HEK293 (cell line): Measurements from ENCODE around the gene RAB9A.

Source experiments
- HOXC10 ChIP-seq: sonication (generic); formaldehyde crosslinking; IDR thresholded peaks from 2 replicates; pipeline ENCODE4 v1.8.1; 2023; ENCODE audit warnings: mild to moderate bottlenecking, missing genetic modification reagents
- HOXD13 ChIP-seq: sonication (generic); formaldehyde crosslinking; IDR thresholded peaks from 2 replicates; pipeline ENCODE4 v1.8.0; 2022; ENCODE audit warnings: missing genetic modification reagents, borderline replicate concordance
- OSR2 ChIP-seq: fragments of 450-650 bp; formaldehyde crosslinking; IDR thresholded peaks from 2 replicates; pipeline ENCODE4 v1.5.1; 2016; ENCODE audit warnings: missing biosample characterization, missing genetic modification characterization
- REPIN1 ChIP-seq: fragments of 450-650 bp; formaldehyde crosslinking; IDR thresholded peaks from 2 replicates; pipeline ENCODE4 v1.5.1; 2017; ENCODE audit warnings: missing biosample characterization, missing genetic modification characterization, low read depth
- ZFHX2 ChIP-seq: fragments of 450-650 bp; formaldehyde crosslinking; conservative IDR thresholded peaks from 2 replicates; pipeline ENCODE4 v1.5.1; 2016; ENCODE audit warnings: missing biosample characterization, missing genetic modification characterization
- ZFP3 ChIP-seq: fragments of 450-650 bp; formaldehyde crosslinking; IDR thresholded peaks from 2 replicates; pipeline ENCODE4 v1.5.1; 2016; ENCODE audit warnings: low read depth, missing biosample characterization, missing genetic modification characterization
- ZNF114 ChIP-seq: fragments of 450-650 bp; formaldehyde crosslinking; IDR thresholded peaks from 2 replicates; pipeline ENCODE4 v1.5.0; 2017; ENCODE audit warnings: missing biosample characterization, missing genetic modification characterization
- ZNF140 ChIP-seq: fragments of 450-650 bp; formaldehyde crosslinking; IDR thresholded peaks from 2 replicates; pipeline ENCODE4 v1.5.1; 2016; ENCODE audit warnings: missing biosample characterization, missing genetic modification characterization
- ZNF174 ChIP-seq: fragments of 450-650 bp; formaldehyde crosslinking; IDR thresholded peaks from 2 replicates; pipeline ENCODE4 v1.5.0; 2017; ENCODE audit warnings: missing biosample characterization, mild to moderate bottlenecking, missing genetic modification characterization
- ZNF2 ChIP-seq: fragments of 450-650 bp; formaldehyde crosslinking; IDR thresholded peaks from 2 replicates; pipeline ENCODE4 v1.5.1; 2016; ENCODE audit warnings: missing biosample characterization, missing genetic modification characterization
- ZNF211 ChIP-seq: fragments of 450-650 bp; formaldehyde crosslinking; IDR thresholded peaks from 2 replicates; pipeline ENCODE4 v1.5.1; 2016; ENCODE audit warnings: low read depth, missing biosample characterization, missing genetic modification characterization
- ZNF214 ChIP-seq: fragments of 450-650 bp; formaldehyde crosslinking; IDR thresholded peaks from 2 replicates; pipeline ENCODE4 v1.5.1; 2017; ENCODE audit warnings: missing biosample characterization, mild to moderate bottlenecking, missing genetic modification characterization, borderline replicate concordance
- ZNF221 ChIP-seq: fragments of 450-650 bp; formaldehyde crosslinking; IDR thresholded peaks from 2 replicates; pipeline ENCODE4 v1.5.1; 2017; ENCODE audit warnings: missing biosample characterization, missing genetic modification characterization, borderline replicate concordance
- ZNF223 ChIP-seq: fragments of 450-650 bp; formaldehyde crosslinking; IDR thresholded peaks from 2 replicates; pipeline ENCODE4 v1.5.1; 2016; ENCODE audit warnings: missing biosample characterization, missing genetic modification characterization
- ZNF24 ChIP-seq: fragments of 450-650 bp; formaldehyde crosslinking; IDR thresholded peaks from 2 replicates; pipeline ENCODE4 v1.5.1; 2016; ENCODE audit warnings: missing biosample characterization, missing genetic modification characterization
- ZNF248 ChIP-seq: fragments of 450-650 bp; formaldehyde crosslinking; IDR thresholded peaks from 2 replicates; pipeline ENCODE4 v1.5.1; 2017; ENCODE audit warnings: missing biosample characterization, missing genetic modification characterization
- ZNF354C ChIP-seq: fragments of 450-650 bp; formaldehyde crosslinking; IDR thresholded peaks from 2 replicates; pipeline ENCODE4 v1.5.1; 2016; ENCODE audit warnings: missing biosample characterization, missing genetic modification characterization, low read depth, borderline replicate concordance
- ZNF366 ChIP-seq: fragments of 450-650 bp; formaldehyde crosslinking; conservative IDR thresholded peaks from 2 replicates; pipeline ENCODE4 v1.5.1; 2016; ENCODE audit warnings: missing biosample characterization, missing genetic modification characterization
- ZNF416 ChIP-seq: fragments of 450-650 bp; formaldehyde crosslinking; IDR thresholded peaks from 2 replicates; pipeline ENCODE4 v1.5.1; 2016; ENCODE audit warnings: missing biosample characterization, missing genetic modification characterization
- ZNF48 ChIP-seq: fragments of 450-650 bp; formaldehyde crosslinking; IDR thresholded peaks from 2 replicates; pipeline ENCODE4 v1.5.1; 2016; ENCODE audit warnings: missing biosample characterization, missing genetic modification characterization
- ZNF571 ChIP-seq: fragments of 450-650 bp; formaldehyde crosslinking; IDR thresholded peaks from 2 replicates; pipeline ENCODE4 v1.5.0; 2017; ENCODE audit warnings: missing biosample characterization, missing genetic modification characterization
- ZNF624 ChIP-seq: fragments of 450-650 bp; formaldehyde crosslinking; IDR thresholded peaks from 2 replicates; pipeline ENCODE4 v1.5.1; 2017; ENCODE audit warnings: missing biosample characterization, missing genetic modification characterization
- ZNF664 ChIP-seq: fragments of 450-650 bp; formaldehyde crosslinking; IDR thresholded peaks from 2 replicates; pipeline ENCODE4 v1.5.1; 2016; ENCODE audit warnings: missing biosample characterization, missing genetic modification characterization
- ZNF76 ChIP-seq: fragments of 450-650 bp; formaldehyde crosslinking; IDR thresholded peaks from 2 replicates; pipeline ENCODE4; 2016; ENCODE audit warnings: low read depth, missing biosample characterization, missing genetic modification characterization, borderline replicate concordance
- ZNF791 ChIP-seq: fragments of 450-650 bp; formaldehyde crosslinking; IDR thresholded peaks from 2 replicates; pipeline ENCODE4 v1.5.1; 2016; ENCODE audit warnings: missing biosample characterization, missing genetic modification characterization
- ZNF830 ChIP-seq: fragments of 450-650 bp; IDR thresholded peaks from 2 replicates; pipeline ENCODE4 v1.5.0; 2018; ENCODE audit warnings: missing biosample characterization, missing genetic modification characterization, low read depth, mild to moderate bottlenecking, moderate library complexity
- ZSCAN30 ChIP-seq: fragments of 450-650 bp; IDR thresholded peaks from 2 replicates; pipeline ENCODE4 v1.5.1; 2018; ENCODE audit warnings: missing biosample characterization, mild to moderate bottlenecking, missing genetic modification characterization, moderate library complexity
- TF ChIP-seq, protein P1 (sequence below): fragments of 450-650 bp; formaldehyde crosslinking; IDR thresholded peaks from 2 replicates; pipeline ENCODE4 v1.5.1; 2016; ENCODE audit warnings: missing biosample characterization, missing genetic modification characterization, borderline replicate concordance
- TF ChIP-seq, protein P2 (sequence below): fragments of 450-650 bp; formaldehyde crosslinking; IDR thresholded peaks from 2 replicates; pipeline ENCODE4 v1.5.1; 2016; ENCODE audit warnings: missing biosample characterization, missing genetic modification characterization
- TF ChIP-seq, protein P3 (sequence below): fragments of 450-650 bp; formaldehyde crosslinking; IDR thresholded peaks from 2 replicates; pipeline ENCODE4 v1.5.1; 2016; ENCODE audit warnings: missing biosample characterization, missing genetic modification characterization
- TF ChIP-seq, protein P4 (sequence below): fragments of 450-650 bp; formaldehyde crosslinking; IDR thresholded peaks from 2 replicates; pipeline ENCODE4 v1.5.1; 2016; ENCODE audit warnings: missing biosample characterization, missing genetic modification characterization
- TF ChIP-seq, protein P5 (sequence below): fragments of 450-650 bp; formaldehyde crosslinking; IDR thresholded peaks from 2 replicates; pipeline ENCODE4 v1.5.1; 2016; ENCODE audit warnings: missing biosample characterization, missing genetic modification characterization
- TF ChIP-seq, protein P6 (sequence below): fragments of 450-650 bp; formaldehyde crosslinking; IDR thresholded peaks from 2 replicates; pipeline ENCODE4 v1.5.1; 2016; ENCODE audit warnings: missing biosample characterization, missing genetic modification characterization

RAB9A gene

DNA sequence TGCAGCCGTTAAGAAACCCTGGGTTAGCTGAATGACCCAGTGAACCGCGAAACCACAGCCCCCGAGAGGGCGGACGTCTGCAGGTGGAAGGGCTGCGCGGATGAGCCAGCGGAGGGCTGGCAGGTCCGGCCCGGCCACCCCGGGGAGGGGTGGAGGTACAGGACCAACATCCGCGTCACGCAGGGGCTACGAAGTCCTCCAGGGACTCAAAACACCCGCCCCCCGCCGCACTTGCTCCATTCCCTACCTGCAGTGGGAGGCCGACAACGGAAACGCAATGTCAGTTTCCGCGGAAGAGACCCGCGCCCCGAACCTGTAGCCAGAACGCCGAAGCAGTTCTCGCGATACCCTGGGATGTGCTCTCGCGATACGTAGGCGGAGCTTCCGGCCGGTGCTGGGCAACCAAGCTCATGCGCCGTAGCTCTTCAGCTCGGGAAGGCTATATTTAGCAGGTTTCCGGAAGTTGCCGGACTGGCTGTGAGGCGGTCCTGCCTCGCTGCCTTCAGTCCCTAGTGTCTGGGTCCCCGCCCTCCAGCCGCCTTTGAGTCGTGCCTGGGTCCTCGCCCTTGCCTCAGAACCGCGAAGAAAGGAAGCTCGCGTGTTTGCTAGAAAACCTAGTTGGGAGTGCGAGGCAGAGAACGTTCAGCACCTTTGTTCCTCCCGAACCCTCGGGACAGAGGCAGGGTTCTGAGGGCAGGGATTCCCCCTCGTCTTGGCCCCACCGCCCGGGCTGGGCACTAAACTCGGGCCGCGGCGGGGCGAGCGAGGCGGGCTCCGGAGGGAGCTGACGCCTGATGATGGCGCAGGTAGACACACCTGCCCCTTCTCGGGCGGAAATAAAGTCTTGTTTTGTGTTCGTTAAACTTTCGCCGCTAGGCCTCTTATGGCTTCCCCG is 45.6 kb downstream of the RAB9A start, which contains the start of the genes OFD1 and TRAPPC2 (continued):
- TF ChIP-seq, protein P1, sequence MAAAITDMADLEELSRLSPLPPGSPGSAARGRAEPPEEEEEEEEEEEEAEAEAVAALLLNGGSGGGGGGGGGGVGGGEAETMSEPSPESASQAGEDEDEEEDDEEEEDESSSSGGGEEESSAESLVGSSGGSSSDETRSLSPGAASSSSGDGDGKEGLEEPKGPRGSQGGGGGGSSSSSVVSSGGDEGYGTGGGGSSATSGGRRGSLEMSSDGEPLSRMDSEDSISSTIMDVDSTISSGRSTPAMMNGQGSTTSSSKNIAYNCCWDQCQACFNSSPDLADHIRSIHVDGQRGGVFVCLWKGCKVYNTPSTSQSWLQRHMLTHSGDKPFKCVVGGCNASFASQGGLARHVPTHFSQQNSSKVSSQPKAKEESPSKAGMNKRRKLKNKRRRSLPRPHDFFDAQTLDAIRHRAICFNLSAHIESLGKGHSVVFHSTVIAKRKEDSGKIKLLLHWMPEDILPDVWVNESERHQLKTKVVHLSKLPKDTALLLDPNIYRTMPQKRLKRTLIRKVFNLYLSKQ = no peak
- TF ChIP-seq ZNF354C (tag by site-specific recombination) (no peak), ZNF174 (tag by site-specific recombination) (no peak), ZNF211 (no peak), ZFP3 (tag by site-specific recombination) (no peak), ZNF791 (no peak), ZNF366 (tag by site-specific recombination) (no peak), REPIN1 (tag by site-specific recombination) (no peak), ZNF76 (peak; percentile 71), ZNF214 (no peak), HOXC10 (CRISPR knock-in tag) (no peak), ZNF830 (tag by site-specific recombination) (no peak), ZNF114 (tag by site-specific recombination) (no peak), ZNF48 (tag by site-specific recombination) (no peak), ZNF624 (tag by site-specific recombination) (no peak), OSR2 (no peak), ZNF248 (tag by site-specific recombination) (no peak), ZSCAN30 (tag by site-specific recombination) (peak; percentile 27; the same call in 1 of the 2 replicates), ZNF221 (tag by site-specific recombination) (no peak), ZNF140 (tag by site-specific recombination) (no peak), ZNF24 (tag by site-specific recombination) (no peak), ZNF416 (no peak), HOXD13 (CRISPR knock-in tag) (no peak), ZFHX2 (peak; percentile 49; the same call in 1 of the 2 replicates), ZNF223 (tag by site-specific recombination) (0 out of 2 replicates have a peak, but pooled peaks have one; percentile 46), ZNF571 (tag by site-specific recombination) (no peak), ZNF2 (tag by site-specific recombination) (peak; percentile 50), ZNF664 (no peak; the same call in 1 of the 2 replicates)
- TF ChIP-seq, protein P2, sequence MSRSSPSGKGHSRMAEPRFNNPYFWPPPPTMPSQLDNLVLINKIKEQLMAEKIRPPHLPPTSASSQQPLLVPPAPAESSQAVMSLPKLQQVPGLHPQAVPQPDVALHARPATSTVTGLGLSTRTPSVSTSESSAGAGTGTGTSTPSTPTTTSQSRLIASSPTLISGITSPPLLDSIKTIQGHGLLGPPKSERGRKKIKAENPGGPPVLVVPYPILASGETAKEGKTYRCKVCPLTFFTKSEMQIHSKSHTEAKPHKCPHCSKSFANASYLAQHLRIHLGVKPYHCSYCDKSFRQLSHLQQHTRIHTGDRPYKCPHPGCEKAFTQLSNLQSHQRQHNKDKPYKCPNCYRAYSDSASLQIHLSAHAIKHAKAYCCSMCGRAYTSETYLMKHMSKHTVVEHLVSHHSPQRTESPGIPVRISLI = no peak
- TF ChIP-seq, protein P3, sequence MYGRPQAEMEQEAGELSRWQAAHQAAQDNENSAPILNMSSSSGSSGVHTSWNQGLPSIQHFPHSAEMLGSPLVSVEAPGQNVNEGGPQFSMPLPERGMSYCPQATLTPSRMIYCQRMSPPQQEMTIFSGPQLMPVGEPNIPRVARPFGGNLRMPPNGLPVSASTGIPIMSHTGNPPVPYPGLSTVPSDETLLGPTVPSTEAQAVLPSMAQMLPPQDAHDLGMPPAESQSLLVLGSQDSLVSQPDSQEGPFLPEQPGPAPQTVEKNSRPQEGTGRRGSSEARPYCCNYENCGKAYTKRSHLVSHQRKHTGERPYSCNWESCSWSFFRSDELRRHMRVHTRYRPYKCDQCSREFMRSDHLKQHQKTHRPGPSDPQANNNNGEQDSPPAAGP = peak; percentile 71
- TF ChIP-seq, protein P4, sequence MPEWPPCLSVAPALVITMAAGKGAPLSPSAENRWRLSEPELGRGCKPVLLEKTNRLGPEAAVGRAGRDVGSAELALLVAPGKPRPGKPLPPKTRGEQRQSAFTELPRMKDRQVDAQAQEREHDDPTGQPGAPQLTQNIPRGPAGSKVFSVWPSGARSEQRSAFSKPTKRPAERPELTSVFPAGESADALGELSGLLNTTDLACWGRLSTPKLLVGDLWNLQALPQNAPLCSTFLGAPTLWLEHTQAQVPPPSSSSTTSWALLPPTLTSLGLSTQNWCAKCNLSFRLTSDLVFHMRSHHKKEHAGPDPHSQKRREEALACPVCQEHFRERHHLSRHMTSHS (tag by site-specific recombination) = no peak
- TF ChIP-seq, protein P5, sequence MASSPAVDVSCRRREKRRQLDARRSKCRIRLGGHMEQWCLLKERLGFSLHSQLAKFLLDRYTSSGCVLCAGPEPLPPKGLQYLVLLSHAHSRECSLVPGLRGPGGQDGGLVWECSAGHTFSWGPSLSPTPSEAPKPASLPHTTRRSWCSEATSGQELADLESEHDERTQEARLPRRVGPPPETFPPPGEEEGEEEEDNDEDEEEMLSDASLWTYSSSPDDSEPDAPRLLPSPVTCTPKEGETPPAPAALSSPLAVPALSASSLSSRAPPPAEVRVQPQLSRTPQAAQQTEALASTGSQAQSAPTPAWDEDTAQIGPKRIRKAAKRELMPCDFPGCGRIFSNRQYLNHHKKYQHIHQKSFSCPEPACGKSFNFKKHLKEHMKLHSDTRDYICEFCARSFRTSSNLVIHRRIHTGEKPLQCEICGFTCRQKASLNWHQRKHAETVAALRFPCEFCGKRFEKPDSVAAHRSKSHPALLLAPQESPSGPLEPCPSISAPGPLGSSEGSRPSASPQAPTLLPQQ = peak; percentile 84
- TF ChIP-seq, protein P6, sequence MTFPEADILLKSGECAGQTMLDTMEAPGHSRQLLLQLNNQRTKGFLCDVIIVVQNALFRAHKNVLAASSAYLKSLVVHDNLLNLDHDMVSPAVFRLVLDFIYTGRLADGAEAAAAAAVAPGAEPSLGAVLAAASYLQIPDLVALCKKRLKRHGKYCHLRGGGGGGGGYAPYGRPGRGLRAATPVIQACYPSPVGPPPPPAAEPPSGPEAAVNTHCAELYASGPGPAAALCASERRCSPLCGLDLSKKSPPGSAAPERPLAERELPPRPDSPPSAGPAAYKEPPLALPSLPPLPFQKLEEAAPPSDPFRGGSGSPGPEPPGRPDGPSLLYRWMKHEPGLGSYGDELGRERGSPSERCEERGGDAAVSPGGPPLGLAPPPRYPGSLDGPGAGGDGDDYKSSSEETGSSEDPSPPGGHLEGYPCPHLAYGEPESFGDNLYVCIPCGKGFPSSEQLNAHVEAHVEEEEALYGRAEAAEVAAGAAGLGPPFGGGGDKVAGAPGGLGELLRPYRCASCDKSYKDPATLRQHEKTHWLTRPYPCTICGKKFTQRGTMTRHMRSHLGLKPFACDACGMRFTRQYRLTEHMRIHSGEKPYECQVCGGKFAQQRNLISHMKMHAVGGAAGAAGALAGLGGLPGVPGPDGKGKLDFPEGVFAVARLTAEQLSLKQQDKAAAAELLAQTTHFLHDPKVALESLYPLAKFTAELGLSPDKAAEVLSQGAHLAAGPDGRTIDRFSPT (tag by site-specific recombination) = no peak
